ENCODE measurements around the gene EXOC3L2.

EXOC3L2 gene

DNA sequence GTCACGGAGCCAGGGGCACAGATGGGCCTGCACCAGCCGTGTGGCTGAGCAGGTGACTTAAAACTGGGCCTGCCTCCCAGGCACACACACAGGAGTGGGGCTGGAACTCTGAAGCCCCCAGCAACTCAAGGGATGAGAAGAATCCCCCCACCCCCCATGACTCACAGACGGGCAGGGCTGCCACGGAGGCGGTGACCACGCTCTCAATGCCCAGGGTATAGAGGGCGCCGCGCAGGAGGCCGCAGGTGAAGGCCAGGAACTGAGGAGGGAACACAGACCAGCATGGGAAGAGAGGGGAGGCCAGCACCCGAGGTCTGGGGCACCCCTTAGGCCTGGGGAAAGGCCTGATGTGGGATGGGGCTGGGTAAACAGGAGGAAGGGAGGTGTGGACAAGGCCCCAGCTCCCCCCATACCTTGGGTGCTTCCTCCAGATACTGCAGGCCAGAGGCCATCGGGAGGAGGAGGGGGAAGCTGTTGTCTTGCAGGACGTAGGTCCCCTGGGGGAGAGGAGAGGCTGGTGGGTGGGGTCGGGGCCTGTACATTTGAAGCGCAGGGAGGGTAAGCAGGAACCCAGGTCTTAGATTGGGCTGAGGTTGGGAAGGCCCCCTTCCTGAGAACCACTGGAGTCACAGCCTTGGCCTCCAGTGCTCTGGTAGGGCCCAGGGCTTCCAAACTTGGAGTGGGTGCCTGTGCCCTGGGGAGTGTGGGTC lies 81.3 kb downstream of the EXOC3L2 start:
- no peak for DNase-seq (ENCODE audit: insufficient read length)
- TF ChIP-seq TAF1 (IDR thresholded peaks at IDR 0.05; ENCODE audit: borderline replicate concordance, low read depth, low read length): no peak
- TF ChIP-seq POLR2A (IDR thresholded peaks at IDR 0.05; ENCODE audit: low read depth, low read length): no peak
- no peak for TF ChIP-seq POLR2AphosphoS5 (IDR thresholded peaks at IDR 0.05; ENCODE audit: low read depth, low read length)
- no peak for FAIRE-seq

DNA sequence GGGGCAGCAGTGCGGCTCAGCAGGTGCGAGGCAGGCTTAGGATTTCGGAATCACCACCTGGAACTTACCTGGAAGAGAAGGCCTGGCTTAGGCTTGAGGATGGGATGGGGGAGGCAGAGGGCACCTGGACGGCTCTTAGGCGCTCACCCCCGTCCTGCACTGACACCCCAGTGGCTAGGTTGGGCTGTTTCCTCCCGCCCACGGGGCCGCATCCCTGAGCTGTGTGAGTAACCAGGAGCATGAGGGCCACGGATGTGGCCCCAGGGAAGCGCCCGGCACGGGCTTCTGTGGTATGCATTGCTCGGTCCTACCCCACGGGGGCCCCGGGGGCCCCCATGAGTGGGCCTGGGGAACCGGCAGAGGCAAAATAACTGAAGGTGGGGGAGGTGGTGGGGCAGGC lies 82.1 kb downstream of the EXOC3L2 start:
- DNase-seq (ENCODE audit: insufficient read length): no peak

DNA sequence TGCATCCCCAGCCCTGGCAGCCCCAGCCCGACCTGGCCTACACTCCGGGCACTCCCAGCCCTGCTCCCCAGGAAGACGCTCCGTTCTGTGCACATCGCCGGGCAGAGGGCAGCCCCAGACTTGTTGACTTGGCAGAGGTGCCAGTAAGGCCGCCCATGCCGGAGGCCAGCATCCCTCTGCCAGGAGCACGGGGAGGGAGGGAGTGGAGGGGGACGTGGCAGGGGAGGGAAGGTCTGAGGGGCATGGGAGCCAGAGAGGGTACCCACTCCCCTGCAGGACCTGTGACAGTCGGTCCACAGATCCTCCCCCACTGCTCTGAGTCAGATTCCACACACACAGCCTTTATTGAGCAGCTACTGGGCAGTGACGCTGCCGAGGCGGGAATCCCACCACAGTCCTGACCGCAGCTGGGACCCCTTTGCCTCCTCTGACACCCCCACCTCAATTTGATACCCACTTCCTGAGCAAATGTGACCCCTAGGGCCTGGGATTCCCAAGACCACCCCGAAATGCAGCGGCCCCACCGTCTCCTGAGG lies 82.5 kb downstream of the EXOC3L2 start:
- no peak for DNase-seq (ENCODE audit: insufficient read length)
- no peak for FAIRE-seq
- TF ChIP-seq TAF1 (IDR thresholded peaks at IDR 0.05; ENCODE audit: borderline replicate concordance, low read depth, low read length) (no peak), POLR2AphosphoS5 (IDR thresholded peaks at IDR 0.05; ENCODE audit: low read depth, low read length) (no peak), POLR2A (IDR thresholded peaks at IDR 0.05; ENCODE audit: low read depth, low read length) (no peak)

More for the DNA sequence above, 82.1 kb downstream of the EXOC3L2 start:
- TF ChIP-seq TAF1 (IDR thresholded peaks at IDR 0.05; ENCODE audit: borderline replicate concordance, low read depth, low read length) (no peak), POLR2AphosphoS5 (IDR thresholded peaks at IDR 0.05; ENCODE audit: low read depth, low read length) (no peak), POLR2A (IDR thresholded peaks at IDR 0.05; ENCODE audit: low read depth, low read length) (no peak)
- no peak for FAIRE-seq
